Middle frontal gyrus (tissue), 1 donor: ENCODE data around the gene ARHGAP45.

Experiments used
- DNase-seq: peaks from one replicate; pipeline ENCODE4 v3.0.0-alpha.2; 2015; ENCODE audit warnings: low spot score; ENCODE audit errors: extremely low spot score

Gene ARHGAP45

DNA sequence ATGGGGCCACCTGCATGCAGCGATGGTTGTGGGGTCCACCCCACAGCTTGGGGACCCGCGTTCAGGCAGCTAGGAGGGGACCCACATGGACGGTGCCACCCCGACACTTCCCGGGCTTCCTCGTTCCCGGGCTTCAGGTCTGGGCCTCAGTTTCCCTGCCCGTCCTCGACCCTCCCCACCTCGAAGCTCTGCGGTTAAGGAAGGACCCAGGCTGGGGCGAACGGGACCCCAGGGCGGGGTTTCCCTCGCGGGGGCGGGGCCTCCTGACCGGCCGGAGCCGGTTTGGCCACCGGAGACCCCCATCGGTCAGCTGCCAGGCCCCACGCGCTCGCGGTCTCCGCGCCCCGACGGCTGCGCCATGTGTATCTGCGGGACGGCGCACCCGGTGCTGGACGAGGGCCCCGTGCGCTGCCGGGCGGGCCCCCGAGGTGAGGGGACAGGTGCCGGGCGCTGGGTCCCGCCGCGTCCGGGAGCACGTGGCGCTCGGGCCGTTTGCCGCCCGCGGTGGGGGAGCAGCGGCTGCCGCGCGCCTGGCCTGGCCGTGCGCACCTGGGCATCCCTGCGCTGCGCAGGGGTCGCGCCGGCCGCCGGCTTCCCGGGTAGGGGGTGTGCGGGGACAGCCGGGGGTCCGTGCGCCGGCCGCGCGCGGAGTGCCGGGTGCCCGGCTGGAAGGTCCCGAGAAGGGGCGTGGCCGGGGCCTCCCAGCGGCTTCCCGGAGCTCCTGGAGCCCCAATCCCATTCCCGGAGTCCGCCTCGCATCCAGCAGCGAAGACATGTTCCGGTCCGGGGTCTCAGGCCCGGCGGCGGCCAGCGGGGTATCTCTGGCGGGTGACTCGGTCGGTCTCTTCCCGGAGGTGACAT lies 4.2 kb downstream of the ARHGAP45 start:
- DNase-seq = no peak

DNA sequence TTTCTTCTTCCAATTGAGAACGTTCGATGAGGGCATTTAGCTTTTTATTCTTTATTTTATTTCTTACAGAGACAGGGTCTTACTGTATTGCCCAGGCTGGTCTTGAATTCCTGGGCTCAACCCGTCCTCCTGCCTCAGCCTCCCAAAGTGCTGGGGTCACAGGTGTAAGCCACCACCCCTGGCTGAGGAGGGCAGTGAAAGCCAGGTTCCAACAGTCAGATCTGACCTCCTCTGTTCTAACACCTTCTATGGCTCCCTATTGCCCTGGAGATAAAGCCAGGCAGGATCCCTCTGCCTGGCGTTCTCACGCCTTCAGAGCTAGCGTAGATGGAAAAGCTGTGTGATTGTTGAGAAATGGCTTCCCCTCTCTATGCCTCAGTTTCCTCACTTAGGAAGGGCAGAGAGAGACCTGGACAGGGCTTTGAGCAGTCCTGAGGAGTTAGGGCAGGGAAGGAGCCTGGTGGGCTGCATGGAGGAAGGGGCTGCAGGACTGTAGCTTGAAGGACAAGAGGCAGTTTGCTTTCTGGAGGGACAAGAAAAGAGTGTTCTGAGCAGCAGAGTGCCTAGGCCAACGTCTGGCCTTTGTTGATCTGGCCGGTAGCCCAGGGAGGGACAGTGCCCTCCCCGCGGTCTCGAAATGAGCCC lies 5.5 kb downstream of the ARHGAP45 start:
- no peak for DNase-seq

DNA sequence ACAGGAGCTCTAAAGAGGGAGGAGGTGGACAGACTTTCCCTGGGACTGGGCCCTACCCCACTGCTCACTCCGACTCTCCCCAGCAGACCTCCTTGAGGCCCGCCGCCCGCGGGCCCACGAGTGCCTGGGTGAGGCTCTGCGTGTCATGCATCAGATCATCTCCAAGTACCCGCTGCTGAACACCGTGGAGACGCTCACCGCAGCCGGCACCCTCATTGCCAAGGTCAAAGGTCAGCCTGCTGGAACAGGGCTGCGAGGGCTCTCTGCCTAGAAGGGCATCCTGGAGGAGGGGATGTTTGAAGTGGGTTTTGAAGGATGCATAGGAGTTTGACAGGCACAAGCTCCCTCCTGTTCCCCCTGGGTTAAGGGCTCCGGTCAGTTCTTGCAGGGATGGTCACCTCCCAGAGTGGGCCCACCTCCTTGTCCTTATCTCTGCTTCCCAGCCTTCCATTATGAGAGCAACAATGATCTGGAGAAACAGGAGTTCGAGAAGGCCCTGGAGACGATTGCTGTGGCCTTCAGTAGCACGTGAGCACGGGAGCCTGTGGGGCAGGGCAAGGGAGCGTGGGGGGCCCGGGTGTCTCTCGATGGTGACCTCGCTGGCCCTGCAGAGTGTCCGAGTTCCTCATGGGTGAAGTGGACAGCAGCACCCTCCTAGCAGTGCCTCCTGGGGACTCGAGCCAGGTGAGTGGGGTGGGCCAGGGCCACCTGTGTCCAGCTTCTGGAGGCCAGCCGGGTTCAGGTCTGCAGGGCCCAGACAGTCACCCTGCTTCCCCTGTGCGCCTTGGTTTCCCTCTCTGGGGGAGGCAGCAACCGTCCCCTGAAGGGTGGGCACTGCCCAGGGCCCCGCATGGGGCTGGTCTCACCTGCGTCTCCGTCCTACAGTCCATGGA lies 6.3 kb downstream of the ARHGAP45 start:
- DNase-seq = no peak

DNA sequence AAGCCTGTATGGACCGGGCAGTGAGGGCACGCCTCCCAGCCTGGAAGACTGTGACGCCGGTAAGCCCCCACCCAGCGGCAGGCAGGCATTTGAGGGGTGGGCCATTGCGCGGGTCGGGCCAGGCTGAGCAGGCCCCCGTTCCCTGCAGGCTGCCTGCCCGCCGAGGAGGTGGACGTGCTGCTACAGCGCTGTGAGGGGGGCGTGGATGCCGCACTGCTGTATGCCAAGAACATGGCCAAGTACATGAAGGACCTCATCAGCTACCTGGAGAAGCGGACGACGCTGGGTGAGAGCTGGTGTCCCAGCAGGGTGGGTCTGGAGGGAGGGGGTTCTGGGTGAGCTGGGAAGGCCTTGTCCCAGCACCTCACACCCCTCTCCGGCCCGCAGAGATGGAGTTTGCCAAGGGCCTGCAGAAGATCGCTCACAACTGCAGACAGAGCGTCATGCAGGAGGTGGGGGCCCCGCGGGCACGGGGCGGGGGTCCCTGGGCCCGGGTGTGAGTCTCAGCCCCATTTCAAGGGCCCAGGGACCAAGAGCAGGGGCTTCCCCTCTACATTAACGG lies 7.1 kb downstream of the ARHGAP45 start:
- DNase-seq = no peak

DNA sequence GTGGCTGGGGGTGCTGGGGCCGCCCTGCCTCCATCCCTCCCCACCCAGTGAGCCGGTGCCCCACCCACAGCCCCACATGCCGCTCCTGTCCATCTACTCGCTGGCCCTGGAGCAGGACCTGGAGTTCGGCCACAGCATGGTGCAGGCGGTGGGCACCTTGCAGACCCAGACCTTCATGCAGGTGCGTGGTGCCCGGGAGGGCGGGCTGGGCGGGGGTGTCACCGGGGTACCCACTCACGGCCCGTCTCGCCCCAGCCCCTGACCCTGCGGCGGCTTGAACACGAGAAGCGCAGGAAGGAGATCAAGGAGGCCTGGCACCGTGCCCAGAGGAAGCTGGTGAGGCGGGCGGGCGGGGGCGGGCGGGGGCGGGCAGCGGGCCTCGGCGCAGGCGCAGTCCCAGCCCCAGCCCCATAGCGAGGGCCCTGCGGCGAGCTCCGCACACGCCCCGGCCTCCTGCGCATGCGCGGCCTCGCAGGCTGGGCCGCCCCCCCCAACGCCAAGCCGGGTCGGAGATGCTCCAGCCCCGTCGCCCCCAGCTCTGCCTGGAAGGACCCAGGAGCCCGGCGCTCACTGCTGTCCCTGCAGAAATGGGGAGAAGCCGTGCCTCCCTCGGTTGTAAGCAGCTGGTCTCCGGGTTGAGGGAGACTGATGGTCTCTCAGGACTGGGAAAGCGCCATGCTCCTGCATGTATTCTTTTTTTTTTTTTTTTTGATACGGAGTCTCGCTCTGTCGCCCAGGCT lies 7.7 kb downstream of the ARHGAP45 start:
- DNase-seq = no peak

DNA sequence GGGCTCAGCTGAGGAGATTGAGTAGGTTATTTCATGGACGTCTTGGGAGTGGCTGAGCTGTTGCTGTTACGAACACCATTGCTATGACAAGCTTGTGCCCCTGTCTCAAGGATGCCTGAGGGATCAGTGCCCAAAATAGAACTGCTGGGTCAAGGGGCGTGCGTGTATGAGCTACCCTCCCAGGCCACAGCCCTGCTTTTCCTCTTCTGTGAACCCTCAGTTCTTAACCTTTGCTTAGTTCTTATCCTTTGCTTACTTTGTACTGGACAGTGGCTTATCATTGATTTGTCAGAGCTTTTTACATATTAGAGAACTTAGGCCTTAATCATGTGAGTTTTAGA lies 9.0 kb downstream of the ARHGAP45 start:
- no peak for DNase-seq

DNA sequence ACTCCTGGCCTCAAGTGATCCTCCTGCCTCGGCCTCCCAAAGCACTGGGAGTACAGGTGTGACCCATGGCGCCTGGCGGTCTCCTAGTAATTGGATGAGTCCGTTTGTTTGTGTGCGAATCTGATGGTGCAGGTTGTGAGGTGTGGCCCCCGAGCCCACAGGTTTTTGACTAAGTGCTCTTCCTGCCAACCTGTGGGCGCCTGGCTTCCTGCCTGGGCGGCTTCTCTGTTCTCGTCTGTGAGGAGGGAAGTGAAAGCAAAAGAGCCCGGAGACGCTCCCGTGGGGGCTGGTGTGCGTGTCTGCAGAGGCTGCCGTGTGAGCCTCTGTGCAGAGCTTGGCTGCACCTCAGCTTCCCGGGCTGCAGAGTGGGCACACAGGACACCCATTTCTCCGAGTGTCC lies 10.0 kb downstream of the ARHGAP45 start:
- DNase-seq = no peak

DNA sequence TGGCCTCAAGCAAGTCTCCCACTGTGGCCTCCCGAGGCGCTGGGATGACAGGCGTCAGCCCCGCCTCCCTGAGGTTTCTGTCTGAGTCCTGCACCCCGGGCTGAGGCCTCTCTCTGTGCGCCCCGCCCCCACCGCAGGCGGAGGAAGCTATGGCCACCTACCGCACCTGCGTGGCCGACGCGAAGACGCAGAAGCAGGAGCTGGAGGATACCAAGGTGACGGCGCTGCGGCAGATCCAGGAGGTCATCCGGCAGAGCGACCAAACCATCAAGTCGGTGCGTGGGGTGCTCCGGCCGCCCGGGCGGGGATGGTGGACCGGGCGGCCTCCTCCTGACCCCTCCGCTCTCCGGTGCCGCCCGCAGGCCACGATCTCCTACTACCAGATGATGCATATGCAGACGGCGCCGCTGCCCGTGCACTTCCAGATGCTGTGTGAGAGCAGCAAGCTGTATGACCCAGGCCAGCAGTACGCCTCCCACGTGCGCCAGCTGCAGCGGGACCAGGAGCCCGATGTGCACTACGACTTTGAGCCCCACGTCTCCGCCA lies 12.7 kb downstream of the ARHGAP45 start:
- DNase-seq = no peak

DNA sequence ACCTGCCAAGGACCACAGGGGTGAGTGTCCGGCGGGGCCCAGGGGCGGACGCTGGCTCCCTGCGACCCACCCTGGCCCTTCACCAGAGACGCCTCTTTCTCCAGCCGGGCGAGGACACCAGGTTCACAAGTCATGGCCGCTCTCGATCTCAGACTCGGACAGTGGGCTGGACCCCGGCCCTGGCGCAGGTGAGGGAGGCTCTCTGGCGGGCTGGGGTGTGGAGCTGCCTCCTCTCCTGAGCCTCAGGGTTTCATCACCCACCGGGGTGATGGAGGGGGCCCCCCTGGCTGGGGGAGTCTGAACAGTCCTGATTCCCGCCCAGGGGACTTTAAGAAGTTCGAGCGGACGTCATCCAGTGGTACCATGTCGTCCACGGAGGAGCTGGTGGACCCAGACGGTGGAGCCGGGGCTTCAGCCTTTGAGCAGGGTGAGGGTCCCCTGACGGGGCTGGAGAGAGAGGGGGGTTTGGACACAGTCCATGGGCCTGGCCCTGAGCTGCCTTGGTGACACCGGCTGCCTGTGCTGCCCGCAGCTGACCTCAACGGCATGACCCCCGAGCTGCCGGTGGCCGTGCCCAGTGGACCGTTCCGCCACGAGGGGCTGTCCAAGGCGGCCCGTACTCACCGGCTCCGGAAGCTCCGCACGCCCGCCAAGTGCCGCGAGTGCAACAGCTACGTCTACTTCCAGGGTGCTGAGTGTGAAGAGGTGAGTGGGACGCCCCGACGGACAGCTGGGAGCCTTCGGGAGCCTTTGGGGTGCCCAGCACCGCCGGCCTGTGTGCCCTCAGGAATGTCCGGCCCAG lies 13.6 kb downstream of the ARHGAP45 start:
- DNase-seq = no peak

DNA sequence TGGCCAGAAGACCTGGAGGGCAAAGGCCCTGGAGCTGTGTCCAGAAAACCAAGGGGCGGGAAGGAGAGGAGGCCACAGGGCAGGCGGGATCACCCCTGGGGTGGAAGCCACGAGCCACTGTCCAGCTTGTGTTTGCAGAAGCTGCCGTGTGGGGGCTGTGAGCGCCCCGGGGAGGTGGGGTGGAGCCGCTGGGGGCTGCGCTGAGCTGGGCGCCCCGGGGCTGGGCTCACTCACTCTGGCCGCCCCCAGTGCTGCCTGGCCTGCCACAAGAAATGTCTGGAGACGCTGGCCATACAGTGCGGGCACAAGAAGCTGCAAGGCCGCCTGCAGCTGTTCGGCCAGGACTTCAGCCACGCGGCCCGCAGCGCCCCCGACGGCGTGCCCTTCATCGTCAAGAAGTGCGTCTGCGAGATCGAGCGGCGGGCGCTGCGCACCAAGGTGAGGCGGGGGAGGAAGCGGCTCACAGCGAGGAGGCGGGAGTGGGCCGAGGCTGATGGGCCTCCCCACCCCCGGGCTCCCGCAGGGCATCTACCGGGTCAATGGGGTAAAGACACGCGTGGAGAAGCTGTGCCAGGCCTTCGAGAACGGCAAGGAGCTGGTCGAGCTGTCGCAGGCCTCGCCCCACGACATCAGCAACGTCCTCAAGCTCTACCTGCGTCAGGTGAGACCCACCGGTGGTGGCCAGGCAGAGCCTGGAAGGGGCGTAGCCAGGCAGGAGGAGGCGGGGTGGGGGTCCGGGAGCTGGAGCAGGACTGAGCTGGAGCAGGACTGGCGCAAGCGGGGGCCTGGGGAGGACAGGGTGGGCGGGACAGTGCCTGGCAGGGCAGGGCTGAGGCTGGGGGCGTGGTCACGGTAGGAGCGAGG lies 14.6 kb downstream of the ARHGAP45 start:
- no peak for DNase-seq

DNA sequence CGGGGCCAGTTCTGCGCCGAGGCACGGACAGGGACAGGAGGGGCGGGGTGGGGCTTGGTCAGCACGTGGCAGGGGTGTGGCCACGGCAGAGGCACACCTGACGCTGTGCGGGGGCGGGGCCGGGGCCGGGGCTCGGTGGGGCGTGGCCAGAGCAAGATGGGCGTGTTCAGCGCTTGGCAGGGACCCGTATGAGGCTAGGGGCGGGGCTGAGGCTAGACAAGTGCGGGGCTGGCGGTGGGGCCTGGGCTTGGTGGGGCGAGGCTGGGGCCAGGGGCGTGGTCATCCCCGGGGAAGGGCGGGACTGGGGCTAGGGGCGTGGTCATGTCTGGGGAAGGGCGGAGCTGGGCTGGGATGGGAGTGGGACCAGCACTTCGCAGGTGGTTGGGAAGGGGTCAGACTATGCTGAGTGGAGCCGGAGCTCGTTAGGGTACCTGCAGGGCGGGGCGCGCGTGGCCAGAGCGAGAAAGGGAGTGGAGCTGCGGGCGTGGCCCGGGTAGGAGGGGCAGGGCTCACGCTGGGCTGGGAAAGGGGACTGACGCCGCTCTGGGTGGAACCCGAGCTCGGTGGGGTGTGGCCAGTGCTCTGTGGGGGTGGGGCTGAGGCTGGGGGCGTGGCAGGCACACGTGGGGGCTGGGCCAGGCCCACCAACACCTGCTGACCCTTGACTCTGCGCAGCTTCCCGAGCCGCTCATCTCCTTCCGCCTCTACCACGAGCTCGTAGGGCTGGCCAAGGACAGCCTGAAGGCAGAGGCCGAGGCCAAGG lies 15.4 kb downstream of the ARHGAP45 start:
- no peak for DNase-seq

DNA sequence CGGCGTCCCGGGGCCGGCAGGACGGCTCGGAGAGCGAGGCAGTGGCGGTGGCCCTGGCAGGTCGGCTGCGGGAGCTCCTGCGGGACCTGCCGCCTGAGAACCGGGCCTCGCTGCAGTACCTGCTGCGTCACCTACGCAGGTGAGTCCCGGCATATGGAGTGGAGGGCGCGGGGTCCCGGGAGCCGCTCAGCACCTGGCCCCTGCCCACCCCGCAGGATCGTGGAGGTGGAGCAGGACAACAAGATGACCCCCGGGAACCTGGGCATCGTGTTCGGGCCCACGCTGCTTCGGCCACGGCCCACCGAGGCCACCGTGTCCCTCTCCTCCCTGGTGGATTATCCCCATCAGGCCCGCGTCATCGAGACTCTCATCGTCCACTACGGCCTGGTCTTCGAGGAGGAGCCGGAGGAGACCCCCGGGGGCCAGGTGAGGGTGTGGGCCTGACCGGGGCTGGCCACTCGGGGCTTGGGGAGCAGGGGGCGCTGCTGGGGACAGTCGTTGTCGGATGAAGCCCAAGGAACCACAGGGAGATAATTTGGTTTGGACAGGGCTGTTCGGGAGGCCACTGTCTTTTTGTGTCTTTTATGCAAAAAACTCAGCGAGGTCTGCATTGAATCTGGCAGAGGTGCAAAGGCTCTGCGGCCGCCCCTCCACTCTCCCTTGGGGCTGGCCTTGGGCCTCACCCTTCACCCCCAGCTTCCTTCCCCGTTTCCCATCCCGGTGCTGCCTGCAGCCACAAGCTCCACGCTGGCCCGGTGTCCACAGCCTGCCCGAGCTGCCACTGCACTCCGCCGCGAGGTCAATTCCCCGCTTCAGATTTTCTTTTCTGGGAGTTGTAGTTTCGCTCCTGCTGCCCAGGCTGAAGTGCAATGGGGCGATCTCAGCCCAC lies 16.2 kb downstream of the ARHGAP45 start:
- no peak for DNase-seq

DNA sequence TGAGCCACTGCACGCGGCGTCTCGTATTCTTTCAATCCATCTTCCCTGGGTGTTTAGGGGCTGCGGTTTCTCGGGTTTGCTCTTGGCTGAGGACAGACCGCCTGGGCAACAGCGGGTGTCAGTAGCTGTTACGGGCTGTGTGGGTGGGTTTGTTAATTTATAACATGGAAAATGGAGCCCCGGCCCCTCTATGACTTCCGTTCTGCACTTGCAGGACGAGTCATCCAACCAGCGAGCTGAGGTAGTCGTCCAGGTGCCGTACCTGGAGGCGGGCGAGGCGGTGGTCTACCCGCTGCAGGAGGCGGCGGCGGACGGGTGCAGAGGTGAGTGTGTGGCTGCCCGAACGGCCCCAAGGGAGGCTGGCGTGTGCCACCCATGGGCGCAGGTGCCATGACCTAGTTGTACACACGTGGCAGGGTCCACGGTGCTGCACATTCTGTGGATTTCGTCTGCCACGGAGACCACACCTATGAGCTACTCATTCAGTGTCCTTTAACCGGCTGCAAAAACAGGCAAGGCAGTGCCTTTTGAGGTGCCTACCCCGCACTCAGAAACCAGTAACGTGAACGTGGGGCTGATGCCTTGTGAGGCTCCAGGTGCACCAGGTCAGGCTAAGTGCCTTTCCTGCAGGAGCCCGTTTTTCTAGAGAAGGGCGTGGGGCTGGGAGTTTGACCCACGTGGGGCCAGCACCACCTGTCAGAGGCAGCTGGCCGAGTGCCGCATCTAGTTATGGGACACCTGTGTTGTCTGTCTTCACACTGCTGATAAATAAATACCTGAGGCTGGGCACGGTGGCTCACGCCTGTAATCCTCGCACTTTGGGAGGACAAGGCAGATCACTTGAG lies 17.3 kb downstream of the ARHGAP45 start:
- no peak for DNase-seq

DNA sequence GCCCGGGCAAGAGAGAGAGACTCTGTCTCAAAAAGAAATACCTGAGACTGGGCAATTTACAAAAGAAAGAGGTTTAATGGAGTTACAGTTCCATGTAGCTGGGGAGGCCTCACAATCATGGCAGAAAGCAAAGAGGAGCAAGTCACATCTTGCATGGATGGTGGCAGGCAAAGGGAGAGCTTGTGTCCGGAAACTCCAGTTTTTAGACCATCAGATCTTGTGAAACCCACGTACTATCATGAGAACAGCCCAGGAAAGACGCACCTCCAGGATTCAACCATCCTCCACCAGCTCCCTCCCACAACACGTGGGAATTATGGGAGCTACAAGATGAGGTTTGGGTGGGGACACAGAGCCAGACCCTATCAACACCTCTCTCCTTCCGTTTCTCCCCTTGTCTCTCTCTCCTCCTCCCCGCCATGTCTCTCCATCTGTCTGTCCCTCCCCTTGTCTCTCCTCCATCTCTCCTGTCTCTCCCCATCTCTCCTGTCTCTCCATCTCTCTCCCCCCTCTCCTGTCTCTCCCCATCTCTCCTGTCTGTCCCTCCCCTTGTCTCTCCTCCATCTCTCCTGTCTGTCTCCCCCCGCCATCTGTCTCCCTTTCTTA lies 18.2 kb downstream of the ARHGAP45 start:
- no peak for DNase-seq

DNA sequence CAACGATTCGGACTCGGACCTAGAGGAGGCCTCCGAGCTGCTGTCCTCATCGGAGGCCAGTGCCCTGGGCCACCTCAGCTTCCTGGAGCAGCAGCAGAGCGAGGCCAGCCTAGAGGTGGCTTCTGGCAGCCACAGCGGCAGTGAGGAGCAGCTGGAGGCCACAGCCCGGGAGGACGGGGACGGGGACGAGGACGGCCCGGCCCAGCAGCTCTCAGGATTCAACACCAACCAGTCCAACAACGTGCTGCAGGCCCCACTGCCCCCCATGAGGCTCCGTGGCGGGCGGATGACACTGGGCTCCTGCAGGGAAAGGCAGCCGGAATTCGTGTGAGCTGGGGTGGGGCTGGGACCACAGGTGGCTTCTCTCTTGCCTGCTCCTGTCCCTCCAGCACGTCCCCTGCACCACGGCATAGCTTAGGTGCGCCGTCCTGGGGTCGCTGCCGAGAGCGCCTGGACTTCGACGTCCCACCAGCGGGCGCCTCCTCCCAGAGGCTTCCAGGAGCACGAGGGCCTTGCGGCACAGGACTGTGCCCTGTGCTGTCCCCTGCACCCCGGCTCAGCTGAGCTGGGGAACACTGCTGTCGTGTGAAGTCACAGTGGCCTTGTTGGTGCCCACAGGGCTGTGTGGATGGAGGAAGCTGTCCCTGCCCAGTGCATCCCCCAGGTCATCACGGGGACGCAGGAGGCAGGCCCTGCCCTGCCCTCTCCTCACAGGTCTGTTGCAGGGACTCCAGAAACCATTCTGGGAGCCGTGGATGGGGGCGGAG lies 18.9 kb downstream of the ARHGAP45 start:
- no peak for DNase-seq
